Measurements from ENCODE around the gene BPIFB2.

Gene BPIFB2

GRCh38 chr20:33071198-33071597, 63.7 kb downstream of the BPIFB2 start:
- DNase-seq = no peak

DNA sequence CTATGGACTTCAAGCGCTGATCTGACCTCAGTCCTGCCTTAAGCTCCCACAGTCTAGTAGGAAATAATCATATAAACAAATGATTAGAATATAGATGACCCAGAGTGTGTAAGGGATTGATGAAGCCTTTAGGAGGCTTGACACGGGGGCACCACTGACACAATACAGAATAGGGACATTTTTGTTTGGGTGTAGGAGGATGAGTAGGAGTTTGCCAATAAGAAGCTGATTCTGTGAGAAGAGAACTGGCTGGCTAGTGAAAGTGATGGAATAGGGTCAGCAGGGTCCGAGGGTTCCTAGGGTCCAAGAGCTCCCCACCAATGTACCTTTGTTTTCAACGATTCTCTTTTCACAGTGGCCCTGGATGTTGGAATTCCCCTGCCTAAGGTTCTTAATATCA, 64.9 kb downstream of the BPIFB2 start:
- DNase-seq = no peak

DNA sequence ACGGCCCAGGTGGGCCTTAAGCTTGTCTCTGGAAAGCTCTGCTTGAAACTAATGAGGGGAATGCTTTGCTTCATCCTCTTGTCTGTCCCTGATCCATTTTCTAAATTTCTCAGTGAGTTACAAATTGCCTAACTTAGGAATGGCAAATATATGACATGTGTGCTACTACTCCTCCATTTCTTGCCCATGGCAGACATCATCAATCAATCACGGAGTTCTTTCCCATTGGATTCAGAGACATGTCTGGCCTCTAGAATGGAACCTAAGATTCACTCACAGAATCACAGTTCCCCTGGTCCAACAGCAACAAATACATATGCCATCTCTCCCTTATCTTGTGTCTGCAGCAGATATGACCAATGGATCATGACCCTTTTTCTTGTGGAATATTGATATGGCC, 65.3 kb downstream of the BPIFB2 start:
- DNase-seq = no peak

Data from T-helper 2 cell (primary cell).